Head of caudate nucleus (tissue), 42 donors: ENCODE results near the gene TEKT3.

Experiments used
- DNase-seq, 42 donors: peaks; one replicate each; pipeline versions ENCODE4 v3.0.0 to v3.0.0-alpha.2; 2020 to 2021; ENCODE audit warnings: mixed read lengths in 7 of 42
- intact Hi-C: fragments of 100-400 bp; cut with DNase I; formaldehyde crosslinking; loops from one replicate; pipeline ENCODE4 v1.15.0; 2022

Gene TEKT3

DNA sequence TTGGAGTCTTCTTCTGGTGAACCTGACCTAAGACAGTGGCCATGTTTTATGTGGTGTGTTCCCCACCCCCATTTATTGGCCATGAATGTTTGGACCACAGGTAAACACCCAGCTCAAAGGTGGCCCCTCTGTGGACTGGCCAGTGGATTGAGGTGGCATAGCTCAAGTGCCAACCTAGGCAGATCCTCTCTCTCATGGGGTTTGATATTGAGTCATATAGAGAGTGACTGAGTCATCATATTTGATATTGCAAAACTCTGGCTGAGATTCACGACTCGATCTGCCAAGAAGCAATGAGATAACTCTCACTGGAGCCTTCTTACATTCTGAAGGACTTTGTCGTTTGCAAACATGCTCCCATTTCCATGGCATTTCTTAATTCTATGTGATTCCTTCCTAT is 10.5 kb upstream of the TEKT3 start:
- intact Hi-C loops, result no loop called here
- DNase-seq, result no peak

DNA sequence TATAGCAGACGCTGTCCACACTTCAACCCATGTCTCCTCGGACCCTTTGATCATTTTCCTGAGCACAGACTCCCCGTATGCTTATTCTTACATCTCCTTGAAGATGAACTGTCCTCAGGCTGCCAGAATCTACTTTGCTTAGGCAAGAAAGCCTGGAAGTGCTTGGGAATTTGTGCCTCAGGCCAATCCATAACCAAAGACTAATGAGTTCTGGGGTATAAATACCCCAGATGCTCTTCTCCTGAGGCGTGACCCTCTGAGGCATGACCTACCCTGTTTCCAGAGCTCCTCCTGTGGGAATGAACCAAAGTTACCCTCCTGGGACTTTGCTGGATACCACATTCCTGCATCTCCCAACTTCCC is 10.1 kb upstream of the TEKT3 start:
- intact Hi-C loops, result no loop called here
- no peak for DNase-seq

DNA sequence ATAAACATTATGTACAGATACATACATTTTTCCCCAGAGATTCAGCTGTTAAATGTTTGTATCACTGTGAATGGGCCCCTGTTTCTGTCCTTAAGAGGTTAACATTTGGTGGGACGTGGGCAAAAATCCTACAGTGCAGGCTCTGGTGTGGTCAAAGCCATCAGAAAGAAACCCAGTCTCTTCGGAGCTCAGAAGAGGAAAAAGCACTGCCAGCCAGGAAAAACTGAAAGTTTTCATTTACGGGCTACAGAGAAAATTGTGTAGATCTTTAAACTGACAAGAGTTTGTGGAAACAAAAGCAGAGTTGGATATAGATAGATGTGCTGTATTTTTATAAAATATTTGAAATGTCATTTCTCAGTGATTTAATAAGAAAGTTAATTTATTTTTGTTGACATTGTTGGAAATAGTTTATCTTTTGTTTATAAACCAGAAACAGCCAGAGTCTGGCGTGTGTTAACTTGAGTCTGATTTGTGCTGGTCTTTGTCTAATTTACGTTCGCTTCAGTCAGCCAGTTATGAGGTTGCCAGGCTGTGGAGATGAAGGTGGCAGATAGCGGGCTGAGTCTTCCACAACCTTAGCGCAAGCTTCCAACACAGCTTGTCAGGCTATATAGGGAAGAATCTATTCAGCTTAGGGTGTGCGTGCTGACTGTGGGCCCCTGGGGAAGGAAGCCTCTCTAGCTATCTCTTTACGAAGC is 9.5 kb upstream of the TEKT3 start:
- intact Hi-C loops, result no loop called here
- DNase-seq, result no peak

DNA sequence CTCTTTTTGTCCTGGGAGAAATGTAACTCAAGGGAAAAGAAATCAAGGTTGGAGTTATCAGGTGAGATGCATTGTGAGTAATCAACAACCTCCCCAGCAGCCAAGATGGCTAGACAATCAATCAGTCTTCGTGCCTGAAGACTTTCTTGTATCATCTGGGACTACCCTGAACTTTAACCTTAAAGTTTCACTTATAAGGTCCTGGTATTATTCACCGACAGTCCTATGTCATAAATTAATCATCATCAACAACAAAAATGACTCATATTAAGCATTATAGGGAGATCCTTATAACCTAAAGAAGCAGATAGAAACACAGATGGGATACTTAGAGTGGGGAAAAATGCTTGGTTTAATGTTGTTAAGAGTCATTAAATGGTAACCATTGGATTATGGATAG is 7.7 kb upstream of the TEKT3 start:
- intact Hi-C loops, result loop anchor here (10.0 kb wide), 1 partner anchor 106 kb away; no protein-coding TSS in a partner anchor
- no peak for DNase-seq

DNA sequence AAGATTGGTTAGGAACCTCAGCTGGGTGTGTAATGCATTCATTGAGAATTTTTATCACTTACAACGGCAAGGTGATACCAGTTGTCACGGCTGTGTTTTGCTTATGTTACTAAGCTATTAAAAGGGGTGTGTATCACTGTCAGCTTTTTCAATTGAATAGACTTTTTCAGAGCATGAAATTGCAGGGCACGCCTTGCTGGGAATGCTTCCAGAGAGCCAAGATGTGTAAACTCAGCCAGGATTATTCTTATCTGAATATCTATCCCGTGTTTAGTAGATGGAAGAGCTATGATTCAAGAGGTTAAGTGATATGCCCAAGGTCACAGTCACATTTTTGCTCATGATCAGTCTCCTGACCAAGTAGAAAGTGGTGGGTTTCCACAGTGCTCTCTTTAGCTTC is 6.6 kb upstream of the TEKT3 start:
- DNase-seq, result no peak
- intact Hi-C loops, result loop anchor here (10.0 kb wide), 1 partner anchor 107 kb away; no protein-coding TSS in a partner anchor

DNA sequence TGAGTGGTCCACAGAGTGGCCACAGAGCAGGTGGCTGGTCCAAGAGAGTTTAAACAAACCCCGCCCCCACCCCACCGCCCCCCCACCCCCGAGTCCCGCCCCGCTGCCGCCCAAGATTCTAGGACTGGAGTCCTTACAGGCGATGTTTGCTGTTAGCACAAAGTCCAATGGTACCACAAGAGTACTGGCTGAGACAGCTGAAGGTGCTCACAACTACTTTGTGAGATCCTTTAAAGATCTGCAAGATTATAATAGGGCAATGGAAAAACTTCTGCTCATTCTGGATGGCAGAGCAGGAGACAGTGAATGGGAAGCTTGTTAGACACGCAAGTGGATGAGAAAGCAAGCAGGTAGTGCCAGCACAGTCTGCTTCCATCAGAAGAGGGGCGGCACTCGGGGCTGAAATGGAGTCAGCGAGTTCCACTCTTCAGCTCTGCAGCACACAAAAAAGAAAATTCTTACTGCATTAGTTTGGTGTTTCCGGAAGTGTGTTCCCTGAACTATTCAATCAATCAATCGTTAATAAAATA is 4.7 kb upstream of the TEKT3 start:
- intact Hi-C loops, result loop anchor here (10.0 kb wide), 1 partner anchor 109 kb away; no protein-coding TSS in a partner anchor
- no peak for DNase-seq

DNA sequence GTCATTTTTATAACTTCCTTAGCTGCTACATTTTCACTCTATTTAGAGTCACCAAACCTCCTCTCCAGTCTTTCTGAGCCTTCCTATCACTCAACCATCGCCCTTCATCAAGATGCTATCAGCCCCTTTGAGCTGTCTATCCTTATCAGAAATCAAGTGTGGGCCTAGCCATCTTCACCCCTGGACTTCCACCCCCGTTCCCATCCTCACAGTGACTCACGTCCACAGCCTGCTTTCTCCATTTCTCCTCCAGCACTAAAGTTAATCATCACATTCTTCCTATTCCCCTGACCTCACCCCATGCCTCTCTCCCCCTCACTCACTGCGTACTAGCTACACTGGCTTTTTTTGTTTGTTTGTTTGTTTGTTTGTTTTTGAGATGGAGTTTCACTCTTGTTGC is 2.4 kb upstream of the TEKT3 start:
- no peak for DNase-seq
- intact Hi-C loops, result loop anchor here (10.0 kb wide), 1 partner anchor 111 kb away; no protein-coding TSS in a partner anchor

DNA sequence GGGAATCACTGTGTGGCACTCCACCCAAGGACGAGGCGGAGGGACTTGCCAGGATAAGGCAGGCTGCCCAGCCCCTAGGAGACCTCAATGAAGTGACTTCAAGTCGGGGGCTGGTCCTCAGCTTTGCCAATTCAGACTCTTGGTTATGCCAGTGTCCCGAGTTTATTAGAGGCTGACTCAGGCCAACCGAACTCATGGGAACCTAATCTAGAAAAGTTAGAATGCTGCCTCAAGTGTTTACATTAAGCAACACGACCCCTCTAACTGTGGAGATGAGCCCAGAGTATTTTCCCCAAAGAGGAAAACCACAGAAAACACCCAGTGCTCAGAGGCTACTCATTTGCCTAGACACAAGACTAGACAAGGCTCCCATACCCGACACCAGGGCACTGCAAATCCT is 1.1 kb upstream of the TEKT3 start:
- DNase-seq, result no peak
- intact Hi-C loops, result loop anchor here (10.0 kb wide), 1 partner anchor 112 kb away; no protein-coding TSS in a partner anchor

DNA sequence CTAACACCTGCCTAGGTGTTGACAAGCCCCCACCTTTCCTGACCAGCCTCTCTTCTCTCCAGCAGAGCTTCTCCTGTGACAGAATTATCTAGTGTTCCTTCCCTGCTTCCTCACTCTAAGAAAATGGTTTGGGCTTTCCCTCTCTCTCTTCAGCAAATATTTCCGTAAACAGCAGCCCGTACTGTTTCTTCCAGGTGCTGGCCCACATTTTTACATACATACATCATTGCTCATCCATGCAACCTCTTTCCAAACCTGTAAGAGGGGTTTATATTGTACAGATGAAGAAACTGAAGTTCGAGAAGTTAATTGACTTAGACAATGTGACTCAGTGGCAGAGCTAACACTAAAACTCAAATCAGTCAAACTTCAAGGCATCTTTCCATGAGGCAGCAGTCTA is 569 bp upstream of the TEKT3 start:
- DNase-seq, result no peak
- intact Hi-C loops, result loop anchor here (10.0 kb wide), 1 partner anchor 113 kb away; no protein-coding TSS in a partner anchor

DNA sequence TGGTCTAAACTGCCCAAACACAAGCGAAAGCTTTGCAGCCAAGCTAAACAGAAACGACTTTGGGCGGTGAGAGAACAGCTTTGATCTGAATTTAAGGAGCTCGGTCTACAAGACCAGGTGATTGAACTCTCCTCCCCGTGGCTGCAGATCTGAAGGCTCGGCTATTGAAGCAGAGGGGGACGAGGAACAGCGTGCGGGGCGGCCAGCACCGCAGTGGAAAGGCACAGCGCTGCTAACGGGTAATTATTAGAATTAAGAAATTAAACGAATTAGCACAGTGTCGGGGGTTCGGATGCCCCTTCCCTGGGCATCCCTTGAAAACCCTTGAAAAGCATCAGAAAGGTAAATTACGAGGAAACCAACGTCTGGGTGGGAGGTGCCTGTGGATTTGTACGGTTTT is 431 bp downstream of the TEKT3 start:
- DNase-seq, result no peak
- intact Hi-C loops, result loop anchor here (10.0 kb wide), 1 partner anchor 114 kb away; no protein-coding TSS in a partner anchor

DNA sequence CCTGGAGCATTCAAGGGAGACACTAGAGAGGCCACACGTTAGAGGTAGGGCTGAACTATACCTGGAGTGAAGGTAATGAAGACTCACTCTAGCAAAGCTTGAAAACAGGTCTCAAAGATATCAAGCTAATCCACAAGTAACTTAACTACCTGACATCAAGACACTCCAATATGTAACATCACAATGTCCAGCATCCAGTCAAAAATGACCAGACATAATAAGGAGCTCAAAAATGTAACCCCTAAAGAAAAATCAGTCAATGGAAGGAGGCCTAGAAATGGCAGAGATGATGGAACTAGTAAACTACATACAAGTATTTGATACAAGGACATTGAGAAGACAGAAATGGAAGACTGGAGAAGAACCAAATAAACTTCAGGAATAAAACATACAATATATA is 6.0 kb downstream of the TEKT3 start:
- intact Hi-C loops, result no loop called here

DNA sequence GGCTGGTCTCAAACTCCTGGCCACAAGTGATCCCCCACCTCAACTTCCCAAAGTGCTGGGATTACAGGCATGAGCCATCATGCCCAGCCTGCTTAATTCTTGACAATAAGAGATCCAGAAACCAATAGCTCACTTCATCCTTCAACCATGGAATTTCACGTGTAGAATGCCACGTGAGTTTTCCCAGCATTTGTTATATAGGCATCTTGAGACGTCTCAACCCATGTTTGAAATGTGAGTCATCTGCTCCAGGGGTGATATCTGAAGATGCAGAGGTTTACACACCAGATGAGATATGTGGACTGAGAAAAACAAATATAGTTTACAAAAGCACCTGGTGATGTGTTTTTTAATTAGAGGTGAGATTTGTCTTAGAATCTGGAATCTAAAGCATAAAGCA is 7.1 kb downstream of the TEKT3 start:
- intact Hi-C loops, result no loop called here
- DNase-seq, result no peak

More for the DNA sequence above, 6.0 kb downstream of the TEKT3 start:
- DNase-seq, result no peak

DNA sequence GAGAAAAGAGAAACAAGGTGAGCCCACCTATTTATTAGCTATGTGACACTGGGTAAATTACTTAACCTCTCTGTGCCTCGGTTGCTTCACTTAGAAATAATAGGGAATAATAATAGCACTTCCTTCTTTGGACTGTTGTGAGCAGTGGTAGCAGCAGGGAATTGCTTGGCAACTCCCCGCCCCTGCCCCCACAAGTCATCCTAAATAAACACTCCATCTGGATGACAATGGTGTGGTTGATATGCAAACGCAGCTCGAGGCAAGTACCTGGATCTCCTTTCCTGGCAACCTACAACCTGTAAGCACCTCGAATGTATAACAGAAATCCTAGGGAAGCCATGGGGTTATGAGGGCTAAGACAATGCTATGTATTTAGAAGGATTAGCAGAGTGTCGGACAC is 9.1 kb downstream of the TEKT3 start:
- no peak for DNase-seq
- intact Hi-C loops, result no loop called here

DNA sequence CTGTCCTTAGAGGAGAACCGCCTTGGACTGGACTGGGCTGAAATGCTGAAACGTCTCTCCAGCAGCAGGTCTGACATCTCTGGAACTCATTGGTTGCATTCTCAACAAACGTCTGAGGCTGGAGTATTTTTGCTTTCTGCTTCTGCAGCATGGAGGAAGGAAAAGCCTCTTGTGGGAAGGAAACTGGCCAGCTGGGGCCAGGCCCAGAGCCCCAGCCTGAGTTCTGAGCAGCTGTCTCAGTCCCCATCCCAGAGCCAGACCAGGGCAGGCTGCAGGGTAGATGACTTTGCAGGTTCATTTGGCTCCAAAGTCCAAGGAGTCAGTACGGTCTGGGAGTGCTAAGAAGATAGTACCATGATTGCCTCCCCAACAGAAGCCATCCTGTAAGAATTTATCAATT is 18.3 kb downstream of the TEKT3 start:
- intact Hi-C loops, result no loop called here
- no peak for DNase-seq

DNA sequence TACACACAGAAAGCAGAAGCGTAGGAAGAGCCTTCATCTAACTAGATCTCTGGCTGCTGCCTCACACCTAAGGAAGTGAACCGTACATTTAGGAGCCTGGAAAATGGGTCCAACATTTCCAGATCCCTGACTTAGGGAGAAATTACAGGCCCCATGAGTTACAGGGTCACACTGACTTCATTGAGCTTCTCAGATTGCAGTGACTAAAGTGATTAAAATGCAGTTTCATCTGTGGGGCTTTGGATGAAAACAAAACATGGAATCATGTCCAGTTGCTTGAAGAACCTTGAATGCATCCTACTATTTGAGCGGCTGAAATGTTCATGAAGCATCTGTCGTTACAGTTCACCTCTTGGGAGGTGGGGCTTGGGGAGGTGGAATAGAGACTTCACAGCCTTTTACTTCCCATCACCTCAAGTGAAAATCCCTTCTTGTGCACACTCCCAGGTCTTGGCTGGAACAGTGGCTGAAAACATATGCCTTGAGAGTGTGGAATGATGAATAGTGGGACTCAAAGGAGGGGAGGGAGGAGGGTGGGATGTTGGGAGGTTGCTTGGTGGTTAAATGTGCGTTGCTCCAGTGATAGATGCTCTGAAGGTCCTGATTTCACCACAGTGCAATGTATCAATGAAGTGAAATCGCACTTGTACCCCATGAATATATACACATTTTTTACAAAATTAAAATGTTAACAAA is 19.7 kb downstream of the TEKT3 start:
- no peak for DNase-seq
- intact Hi-C loops, result no loop called here

DNA sequence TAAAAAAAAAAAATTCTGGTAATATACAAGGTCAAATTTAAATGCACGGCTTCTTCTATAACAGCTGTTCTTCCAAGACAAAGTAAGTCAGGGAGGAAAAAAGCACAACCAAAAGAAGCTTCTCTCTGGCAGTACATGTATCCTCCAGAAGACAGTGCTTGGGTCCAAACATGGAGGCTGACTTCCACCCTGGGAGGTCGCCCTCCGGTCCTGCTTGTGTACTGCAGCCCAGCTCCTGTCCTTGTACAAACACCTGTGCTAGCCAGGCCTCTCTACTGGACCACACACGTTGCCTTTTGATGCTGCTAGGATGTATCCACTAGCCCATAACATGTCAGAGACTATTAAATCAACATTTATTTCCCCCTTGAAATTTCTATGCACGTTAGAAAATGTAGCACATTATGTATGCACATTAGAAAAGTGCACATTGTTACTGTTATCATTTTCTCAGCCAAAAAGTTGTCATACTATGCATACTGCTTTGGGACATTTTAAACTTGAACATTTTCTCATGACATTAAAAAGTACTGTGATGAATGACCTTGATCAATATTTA is 21.9 kb downstream of the TEKT3 start:
- DNase-seq, result no peak
- intact Hi-C loops, result no loop called here

DNA sequence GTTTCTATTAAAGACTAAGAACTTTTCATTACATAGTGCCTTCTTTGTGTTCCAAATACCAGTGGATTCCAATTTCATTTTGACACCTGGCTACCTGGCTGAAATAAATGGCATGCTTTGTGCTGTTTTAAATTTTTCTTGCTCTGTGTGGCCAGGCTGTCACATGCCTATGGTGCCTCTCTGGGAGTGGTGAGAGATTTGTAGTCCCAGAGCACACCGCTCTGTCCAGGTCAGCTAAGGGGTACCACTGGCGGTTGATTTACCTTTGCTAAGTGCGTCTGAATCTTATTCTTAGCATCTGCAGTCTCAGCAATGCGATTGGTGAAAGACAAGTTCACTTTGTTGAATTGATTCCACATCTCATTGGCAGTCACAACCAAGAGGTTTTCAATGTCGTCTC is 29.4 kb downstream of the TEKT3 start:
- no peak for DNase-seq
- intact Hi-C loops, result no loop called here

DNA sequence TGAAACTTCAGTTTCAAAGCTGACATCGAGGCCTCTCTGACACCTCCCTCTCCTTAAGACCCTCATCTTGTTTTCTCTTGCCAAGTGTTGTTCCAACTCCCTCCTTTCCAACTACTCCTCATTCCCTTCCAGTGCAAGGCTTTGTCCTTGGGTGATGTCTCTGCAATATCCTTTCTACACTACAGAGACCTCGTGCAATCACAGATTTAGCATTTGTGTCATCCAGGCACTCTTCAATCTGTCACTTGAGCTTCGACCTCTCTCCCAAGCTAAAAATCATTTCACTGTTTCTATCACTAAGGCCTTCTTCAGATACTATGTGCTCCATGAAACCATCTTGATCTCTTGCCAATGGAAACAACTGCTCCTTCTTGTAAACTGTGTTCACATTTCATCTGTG is 31.6 kb downstream of the TEKT3 start:
- intact Hi-C loops, result no loop called here
- no peak for DNase-seq

DNA sequence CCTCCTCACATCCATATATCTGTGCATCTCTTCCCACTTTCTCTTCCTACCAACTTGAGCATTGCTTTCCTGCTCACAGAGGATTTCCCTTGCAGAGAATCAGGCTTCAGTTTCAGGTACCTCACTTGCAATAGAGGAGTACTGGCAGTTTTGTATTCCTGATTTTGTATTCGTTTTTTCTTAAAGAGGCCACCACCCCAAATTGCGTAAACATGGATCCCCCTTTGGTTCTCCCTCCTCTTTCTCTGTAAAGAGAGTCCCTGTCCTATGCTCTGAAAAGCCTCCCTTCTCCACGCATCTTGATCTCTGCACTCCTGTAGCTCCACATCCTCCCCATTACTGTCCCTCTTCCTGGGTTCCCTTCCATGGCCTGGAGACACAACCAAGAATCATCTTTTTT is 32.2 kb downstream of the TEKT3 start:
- DNase-seq, result no peak
- intact Hi-C loops, result no loop called here

DNA sequence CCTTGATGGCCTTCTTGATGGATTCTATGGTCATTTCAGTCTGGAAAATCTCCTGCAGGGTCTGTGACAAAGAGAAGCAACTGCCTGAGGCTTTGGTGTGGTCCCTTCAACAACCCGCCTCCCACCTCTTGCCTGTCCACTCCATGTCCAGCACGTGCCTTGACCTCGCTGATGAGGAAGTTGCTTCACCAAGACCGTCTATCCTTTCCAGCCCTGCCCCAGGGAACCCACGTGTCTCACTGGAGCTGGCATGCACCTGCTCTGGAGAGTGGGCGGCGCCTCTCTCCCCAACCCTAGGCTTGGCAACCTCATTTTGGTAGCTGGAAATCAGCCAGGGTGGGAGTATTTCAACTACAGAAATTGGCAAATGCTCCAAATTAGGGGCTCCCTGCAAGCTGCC is 32.6 kb downstream of the TEKT3 start:
- no peak for DNase-seq
- intact Hi-C loops, result no loop called here
